H1 (cell line): ENCODE data around the gene PTPMT1. TPM values are rescaled to one million over a fixed set of nuclear protein-coding genes. Genes with fewer than 3 reads are reported as not detected.

Experiments used
- CREB1 ChIP-seq: IDR thresholded peaks from 2 replicates; pipeline ENCODE4 v1.6.1; 2012; ENCODE audit warnings: inconsistent platforms
- KDM5A ChIP-seq: fragments of 200-600 bp; IDR thresholded peaks from 2 replicates; pipeline ENCODE4 v1.7.1; 2012; ENCODE audit warnings: mild to moderate bottlenecking, low read length, inconsistent platforms, mixed read lengths
- RAD21 ChIP-seq, 2 experiments: IDR thresholded peaks in 1 of 2; conservative IDR thresholded peaks in 1 of 2; 2 replicates each; pipeline ENCODE4 v1.6.1; 2011; ENCODE audit warnings: low read depth in 2 of 2, low read length in 2 of 2, improper control_type of control experiment in 1 of 2, inconsistent platforms in 1 of 2, mild to moderate bottlenecking in 1 of 2, moderate library complexity in 1 of 2
- SIX5 ChIP-seq: IDR thresholded peaks from 2 replicates; pipeline ENCODE4 v1.6.1; 2011; ENCODE audit warnings: mild to moderate bottlenecking, low read depth, low read length
- ZNF274 ChIP-seq: IDR thresholded peaks from 2 replicates; pipeline ENCODE4 v1.7.0; 2012; ENCODE audit warnings: low read length, borderline replicate concordance; ENCODE audit errors: extremely low read depth
- polyA plus RNA-seq, 7 experiments: library from polyadenylated mRNA; depleted of rRNA in 3 of 7; stranded (reverse) in 5 of 7; unstranded in 2 of 7; fragments of >200 nt in 5 of 7; fragments of 200-250 nt in 2 of 7; gene quantifications; 1 replicate in 5 of 7; 2 replicates in 1 of 7; 4 replicates in 1 of 7; pipeline versions ENCODE4 v1.2.1 to v1.2.3, GENCODE V29; 2011 to 2013; ENCODE audit warnings: missing spikeins in 2 of 7, mixed read lengths in 2 of 7
- total RNA-seq: library from RNA; stranded (reverse); fragmentation: NEBNext Ultra II Directional; extraction: Animal tissue kit (Norgen Biotek cat#: 25700); gene quantifications from 2 replicates; pipeline ENCODE4 v1.2.1, GENCODE V29; 2021
- TF ChIP-seq, protein P1 (sequence below): fragments of 300-600 bp; sonication (generic); IDR thresholded peaks from 2 replicates; pipeline ENCODE4 v1.7.1; 2012; ENCODE audit warnings: low read length, moderate library complexity, mild to moderate bottlenecking, inconsistent platforms; ENCODE audit not compliant: insufficient replicate concordance

PTPMT1 gene
- total and polyA plus RNA-seq, 2 of the 8 experiments (the other 6 are each of a cell fraction or from before 2014, with no cell fraction given) = 44.8 to 105 TPM

DNA sequence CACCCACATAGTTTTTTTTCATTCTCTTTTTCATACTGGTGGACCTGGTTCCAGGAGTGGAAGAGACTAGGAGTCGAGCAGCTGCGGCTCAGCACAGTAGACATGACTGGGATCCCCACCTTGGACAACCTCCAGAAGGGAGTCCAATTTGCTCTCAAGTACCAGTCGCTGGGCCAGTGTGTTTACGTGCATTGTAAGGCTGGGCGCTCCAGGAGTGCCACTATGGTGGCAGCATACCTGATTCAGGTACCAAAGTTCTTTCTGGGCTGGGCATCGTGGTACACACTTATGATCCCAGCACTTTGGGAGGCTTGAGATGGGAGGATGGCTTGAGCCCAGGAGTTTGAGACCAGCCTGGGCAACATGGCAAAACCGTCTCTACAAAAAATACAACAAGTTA lies 4.2 kb downstream of the PTPMT1 start (continued):
- TF ChIP-seq, protein P1, sequence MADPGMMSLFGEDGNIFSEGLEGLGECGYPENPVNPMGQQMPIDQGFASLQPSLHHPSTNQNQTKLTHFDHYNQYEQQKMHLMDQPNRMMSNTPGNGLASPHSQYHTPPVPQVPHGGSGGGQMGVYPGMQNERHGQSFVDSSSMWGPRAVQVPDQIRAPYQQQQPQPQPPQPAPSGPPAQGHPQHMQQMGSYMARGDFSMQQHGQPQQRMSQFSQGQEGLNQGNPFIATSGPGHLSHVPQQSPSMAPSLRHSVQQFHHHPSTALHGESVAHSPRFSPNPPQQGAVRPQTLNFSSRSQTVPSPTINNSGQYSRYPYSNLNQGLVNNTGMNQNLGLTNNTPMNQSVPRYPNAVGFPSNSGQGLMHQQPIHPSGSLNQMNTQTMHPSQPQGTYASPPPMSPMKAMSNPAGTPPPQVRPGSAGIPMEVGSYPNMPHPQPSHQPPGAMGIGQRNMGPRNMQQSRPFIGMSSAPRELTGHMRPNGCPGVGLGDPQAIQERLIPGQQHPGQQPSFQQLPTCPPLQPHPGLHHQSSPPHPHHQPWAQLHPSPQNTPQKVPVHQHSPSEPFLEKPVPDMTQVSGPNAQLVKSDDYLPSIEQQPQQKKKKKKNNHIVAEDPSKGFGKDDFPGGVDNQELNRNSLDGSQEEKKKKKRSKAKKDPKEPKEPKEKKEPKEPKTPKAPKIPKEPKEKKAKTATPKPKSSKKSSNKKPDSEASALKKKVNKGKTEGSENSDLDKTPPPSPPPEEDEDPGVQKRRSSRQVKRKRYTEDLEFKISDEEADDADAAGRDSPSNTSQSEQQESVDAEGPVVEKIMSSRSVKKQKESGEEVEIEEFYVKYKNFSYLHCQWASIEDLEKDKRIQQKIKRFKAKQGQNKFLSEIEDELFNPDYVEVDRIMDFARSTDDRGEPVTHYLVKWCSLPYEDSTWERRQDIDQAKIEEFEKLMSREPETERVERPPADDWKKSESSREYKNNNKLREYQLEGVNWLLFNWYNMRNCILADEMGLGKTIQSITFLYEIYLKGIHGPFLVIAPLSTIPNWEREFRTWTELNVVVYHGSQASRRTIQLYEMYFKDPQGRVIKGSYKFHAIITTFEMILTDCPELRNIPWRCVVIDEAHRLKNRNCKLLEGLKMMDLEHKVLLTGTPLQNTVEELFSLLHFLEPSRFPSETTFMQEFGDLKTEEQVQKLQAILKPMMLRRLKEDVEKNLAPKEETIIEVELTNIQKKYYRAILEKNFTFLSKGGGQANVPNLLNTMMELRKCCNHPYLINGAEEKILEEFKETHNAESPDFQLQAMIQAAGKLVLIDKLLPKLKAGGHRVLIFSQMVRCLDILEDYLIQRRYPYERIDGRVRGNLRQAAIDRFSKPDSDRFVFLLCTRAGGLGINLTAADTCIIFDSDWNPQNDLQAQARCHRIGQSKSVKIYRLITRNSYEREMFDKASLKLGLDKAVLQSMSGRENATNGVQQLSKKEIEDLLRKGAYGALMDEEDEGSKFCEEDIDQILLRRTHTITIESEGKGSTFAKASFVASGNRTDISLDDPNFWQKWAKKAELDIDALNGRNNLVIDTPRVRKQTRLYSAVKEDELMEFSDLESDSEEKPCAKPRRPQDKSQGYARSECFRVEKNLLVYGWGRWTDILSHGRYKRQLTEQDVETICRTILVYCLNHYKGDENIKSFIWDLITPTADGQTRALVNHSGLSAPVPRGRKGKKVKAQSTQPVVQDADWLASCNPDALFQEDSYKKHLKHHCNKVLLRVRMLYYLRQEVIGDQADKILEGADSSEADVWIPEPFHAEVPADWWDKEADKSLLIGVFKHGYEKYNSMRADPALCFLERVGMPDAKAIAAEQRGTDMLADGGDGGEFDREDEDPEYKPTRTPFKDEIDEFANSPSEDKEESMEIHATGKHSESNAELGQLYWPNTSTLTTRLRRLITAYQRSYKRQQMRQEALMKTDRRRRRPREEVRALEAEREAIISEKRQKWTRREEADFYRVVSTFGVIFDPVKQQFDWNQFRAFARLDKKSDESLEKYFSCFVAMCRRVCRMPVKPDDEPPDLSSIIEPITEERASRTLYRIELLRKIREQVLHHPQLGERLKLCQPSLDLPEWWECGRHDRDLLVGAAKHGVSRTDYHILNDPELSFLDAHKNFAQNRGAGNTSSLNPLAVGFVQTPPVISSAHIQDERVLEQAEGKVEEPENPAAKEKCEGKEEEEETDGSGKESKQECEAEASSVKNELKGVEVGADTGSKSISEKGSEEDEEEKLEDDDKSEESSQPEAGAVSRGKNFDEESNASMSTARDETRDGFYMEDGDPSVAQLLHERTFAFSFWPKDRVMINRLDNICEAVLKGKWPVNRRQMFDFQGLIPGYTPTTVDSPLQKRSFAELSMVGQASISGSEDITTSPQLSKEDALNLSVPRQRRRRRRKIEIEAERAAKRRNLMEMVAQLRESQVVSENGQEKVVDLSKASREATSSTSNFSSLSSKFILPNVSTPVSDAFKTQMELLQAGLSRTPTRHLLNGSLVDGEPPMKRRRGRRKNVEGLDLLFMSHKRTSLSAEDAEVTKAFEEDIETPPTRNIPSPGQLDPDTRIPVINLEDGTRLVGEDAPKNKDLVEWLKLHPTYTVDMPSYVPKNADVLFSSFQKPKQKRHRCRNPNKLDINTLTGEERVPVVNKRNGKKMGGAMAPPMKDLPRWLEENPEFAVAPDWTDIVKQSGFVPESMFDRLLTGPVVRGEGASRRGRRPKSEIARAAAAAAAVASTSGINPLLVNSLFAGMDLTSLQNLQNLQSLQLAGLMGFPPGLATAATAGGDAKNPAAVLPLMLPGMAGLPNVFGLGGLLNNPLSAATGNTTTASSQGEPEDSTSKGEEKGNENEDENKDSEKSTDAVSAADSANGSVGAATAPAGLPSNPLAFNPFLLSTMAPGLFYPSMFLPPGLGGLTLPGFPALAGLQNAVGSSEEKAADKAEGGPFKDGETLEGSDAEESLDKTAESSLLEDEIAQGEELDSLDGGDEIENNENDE = no peak
- TF ChIP-seq ZNF274 = no peak
- no peak for TF ChIP-seq KDM5A
- TF ChIP-seq CREB1 = no peak
- TF ChIP-seq SIX5 = no peak
- no peak for TF ChIP-seq RAD21 (IDR thresholded peaks at IDR 0.05 in 1 of 2, conservative IDR thresholded peaks at IDR 0.05 in 1 of 2; ENCODE audit: low read depth in 2 of 2, low read length in 2 of 2)
